ENCODE data around the gene IMMP2L.
"Not testable (repeated sequence)": the region's sequence is repeated elsewhere in the genome, so short reads cannot be mapped to it uniquely, and the experiment has no call there.

GRCh38 chr7:111450705-111451104 is 111.6 kb downstream of the IMMP2L start:
- TF ChIP-seq, protein P1, sequence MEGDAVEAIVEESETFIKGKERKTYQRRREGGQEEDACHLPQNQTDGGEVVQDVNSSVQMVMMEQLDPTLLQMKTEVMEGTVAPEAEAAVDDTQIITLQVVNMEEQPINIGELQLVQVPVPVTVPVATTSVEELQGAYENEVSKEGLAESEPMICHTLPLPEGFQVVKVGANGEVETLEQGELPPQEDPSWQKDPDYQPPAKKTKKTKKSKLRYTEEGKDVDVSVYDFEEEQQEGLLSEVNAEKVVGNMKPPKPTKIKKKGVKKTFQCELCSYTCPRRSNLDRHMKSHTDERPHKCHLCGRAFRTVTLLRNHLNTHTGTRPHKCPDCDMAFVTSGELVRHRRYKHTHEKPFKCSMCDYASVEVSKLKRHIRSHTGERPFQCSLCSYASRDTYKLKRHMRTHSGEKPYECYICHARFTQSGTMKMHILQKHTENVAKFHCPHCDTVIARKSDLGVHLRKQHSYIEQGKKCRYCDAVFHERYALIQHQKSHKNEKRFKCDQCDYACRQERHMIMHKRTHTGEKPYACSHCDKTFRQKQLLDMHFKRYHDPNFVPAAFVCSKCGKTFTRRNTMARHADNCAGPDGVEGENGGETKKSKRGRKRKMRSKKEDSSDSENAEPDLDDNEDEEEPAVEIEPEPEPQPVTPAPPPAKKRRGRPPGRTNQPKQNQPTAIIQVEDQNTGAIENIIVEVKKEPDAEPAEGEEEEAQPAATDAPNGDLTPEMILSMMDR (IDR thresholded peaks at IDR 0.05) = not testable (repeated sequence)
- not testable (repeated sequence) for TF ChIP-seq POLR2A (IDR thresholded peaks at IDR 0.05)

Measured in uterus (tissue), 2 donors.